HG02852 (cell line): ENCODE measurements around the gene FA2H.
"Not testable (repeated sequence)": the region's sequence is repeated elsewhere in the genome, so short reads cannot be mapped to it uniquely, and the experiment has no call there.

Experiments used
- ATAC-seq: cut with Tn5 transposase; IDR thresholded peaks from one replicate; pipeline ENCODE4 v1.9.1; 2021; ENCODE audit warnings: mild to moderate bottlenecking, moderate library complexity; ENCODE audit not compliant: unreplicated experiment

FA2H gene

GRCh38 chr16:74774223-74775139 lies at the start of gene FA2H:
TSS of gene FA2H (minus strand) at chr16:74774820. CDS start at chr16:74774755, 65 bp downstream.
- peak; percentile 83 for ATAC-seq

- ATAC-seq: no peak
These were observed 43.2 kb upstream of the FA2H start for GRCh38 chr16:74817851-74818250.

- ATAC-seq: peak; percentile 99
These were observed 38.6 kb upstream of the FA2H start for GRCh38 chr16:74813109-74813641.

GRCh38 chr16:74811911-74812310 lies 37.3 kb upstream of the FA2H start:
- no peak for ATAC-seq

DNA sequence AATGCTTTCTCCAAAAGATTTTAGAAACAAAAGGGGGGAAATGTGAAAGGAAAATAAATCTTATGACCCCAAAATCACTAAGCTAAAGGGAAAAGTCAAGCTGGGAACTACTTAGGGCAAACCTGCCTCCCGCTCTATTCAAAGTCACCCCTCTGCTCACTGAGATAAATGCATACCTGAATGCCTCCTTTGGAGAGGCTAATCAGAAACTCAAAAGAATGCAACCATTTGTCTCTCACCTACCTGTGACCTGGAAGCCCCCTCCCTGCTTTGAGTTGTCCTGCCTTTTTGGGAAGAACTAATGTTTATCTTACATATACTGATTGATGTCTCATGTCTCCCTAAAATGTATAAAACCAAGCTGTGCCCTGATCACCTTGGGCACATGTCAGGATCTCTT lies 36.6 kb upstream of the FA2H start:
- ATAC-seq: not testable (repeated sequence)

DNA sequence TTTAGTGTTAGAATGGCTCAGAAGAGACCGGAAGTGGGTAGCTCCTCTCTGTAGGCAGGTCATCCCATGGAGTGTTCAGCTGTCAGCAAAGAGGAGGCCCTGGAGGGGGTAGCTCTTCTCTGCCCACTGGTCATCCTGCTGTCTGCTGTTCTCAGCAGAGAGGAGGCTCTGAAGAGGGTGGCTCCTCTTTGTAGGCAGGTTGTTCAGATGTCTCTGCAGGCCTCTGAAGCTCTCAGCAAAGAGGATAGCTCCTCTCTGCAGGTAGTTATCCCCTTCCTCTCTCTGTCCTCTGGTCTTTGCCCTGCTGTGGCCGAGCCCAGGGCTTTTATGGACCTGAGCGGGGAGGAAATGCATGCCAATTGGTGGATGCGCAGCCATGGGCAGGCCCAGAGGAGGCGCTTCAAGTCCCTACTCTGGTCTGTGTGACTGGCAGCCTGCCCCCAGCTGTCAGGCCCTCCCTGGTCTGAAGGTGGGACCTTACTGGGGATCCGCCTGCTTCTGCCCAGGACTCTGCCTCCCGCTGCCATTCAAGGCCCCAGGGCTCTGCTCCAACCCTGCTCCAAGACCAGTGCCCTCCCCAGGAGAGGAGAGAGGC lies 32.5 kb upstream of the FA2H start:
- no peak for ATAC-seq

GRCh38 chr16:74800216-74800871 lies 25.7 kb upstream of the FA2H start:
- no peak for ATAC-seq

DNA sequence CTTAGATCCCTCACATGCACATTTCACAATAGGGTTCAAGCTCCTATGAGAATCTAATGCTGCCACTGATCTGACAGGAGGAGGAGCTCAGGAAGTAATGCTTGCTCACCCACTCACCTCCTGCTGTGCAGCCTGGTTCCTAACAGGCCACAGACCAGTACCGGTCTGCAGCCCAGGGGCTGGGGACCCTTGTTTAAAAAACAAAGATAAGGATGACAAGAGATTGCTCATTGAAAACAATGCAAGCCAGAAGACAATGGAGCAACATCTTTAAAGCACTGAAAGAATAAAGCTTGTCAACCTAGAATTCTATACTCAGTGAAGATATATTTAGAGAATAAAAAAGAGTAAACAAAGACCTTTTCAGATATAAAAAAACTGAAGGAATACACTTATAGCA lies 22.8 kb upstream of the FA2H start:
- ATAC-seq: no peak

DNA sequence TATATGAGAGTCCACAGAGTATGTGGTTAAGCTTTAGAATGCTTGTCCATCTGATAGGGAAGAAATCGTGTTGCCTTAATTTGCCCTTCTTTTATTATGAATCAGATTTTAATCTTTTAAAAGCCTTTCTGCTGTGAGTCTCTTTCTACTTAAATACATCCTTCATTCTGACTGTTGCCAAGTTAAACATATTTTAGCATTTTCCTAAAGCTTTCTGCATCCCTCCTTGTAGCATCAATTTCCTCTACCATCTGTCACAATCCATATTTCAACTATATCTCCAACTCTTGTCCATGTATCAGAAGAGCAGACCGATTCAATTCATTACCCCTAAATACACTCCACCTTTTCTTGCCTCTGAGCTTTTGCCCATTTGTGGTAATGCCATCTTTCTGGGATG lies 20.5 kb upstream of the FA2H start:
- no peak for ATAC-seq

- no peak for ATAC-seq
These were observed 20.0 kb upstream of the FA2H start for GRCh38 chr16:74794668-74795067.

DNA sequence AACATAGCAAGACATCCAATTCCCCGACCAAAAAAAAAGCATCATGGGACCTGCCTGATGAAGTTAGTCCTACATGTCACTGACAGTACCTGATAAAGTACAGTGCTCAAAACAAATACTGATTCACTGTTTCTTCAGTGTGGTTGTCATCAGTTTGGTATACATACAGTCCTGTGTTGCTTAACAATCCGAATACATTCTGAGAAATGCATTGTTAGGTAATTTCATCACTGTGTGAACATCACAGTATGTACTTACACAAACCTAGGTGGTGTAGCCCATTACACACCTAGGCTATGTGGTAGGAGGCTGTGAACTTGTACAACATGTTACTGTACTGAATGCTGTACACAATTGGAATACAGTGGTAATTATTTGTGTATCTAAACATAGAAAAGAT lies 19.0 kb upstream of the FA2H start:
- ATAC-seq: no peak

DNA sequence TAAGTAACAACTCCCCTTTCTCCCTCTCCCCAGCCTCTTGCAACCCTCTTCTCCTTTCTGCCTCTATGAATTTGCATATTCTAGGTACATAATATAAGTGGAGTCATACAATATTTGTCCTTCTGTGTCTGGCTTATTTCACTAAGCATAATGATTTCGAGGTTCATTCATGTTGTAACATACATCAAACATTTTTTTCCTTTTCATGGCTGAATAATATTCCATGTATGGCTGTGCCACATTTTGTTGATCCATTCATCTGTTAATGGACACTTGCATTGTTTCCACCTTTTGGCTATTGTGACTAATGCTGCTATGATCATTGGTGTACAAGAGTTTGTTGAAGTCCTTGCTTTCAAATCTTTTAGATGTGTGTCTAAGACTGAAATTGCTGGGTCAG lies 17.6 kb upstream of the FA2H start:
- ATAC-seq: no peak

DNA sequence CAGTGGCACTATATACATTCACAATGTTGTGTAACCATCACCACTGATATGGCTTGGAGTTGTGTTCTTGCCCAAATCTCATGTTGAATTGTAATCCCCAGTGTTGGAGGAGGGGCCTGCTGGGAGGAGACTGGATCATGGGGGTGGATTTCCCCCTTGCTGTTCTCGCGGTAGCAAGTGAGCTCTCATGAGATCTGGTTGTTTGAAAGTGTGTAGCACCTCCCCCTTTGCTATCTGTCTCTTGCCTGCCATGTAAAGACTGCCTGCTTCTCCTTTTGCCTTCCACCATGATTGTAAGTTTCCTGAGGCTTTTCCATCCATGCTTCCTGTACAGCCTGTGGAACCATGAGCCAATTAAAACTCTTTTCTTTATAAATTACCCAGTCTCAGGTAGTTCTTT lies 17.1 kb upstream of the FA2H start:
- ATAC-seq: not testable (repeated sequence)

DNA sequence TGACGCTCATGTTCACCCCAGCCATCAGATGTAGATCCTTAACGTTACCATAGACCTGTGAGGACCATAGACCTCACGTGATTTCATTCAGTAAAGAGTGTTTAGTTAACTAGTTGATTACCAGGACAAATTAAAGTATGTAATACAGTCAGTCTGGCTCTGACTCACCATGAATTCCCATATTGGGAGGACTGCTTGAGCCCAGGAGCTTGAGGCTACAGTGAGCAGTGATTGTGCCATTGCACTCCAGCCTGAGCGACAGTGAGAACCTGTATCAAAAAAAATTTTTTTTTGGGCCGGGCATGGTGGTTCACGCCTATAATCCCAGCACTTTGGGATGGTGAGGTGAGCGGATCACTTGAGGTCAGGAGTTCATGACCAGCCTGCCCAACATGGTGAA lies 13.5 kb upstream of the FA2H start:
- ATAC-seq: no peak

DNA sequence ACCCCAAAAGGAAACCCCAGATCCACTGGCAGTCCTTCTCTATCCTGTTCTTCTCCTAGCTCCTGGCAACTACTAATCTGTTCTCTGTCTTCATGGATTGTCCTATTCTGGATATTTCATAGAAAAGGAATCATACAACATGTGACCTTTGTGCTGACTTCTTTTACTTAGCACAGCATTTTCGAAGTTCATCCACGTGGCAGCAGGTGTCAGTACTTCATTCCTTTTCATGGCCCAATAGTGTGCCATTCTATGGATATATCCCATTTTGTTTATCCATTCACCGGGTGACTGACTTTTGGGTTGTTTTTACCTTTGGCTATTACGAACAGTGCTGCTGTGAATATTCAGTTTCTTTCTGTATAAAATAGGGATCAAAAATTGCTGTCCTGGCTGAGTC lies 10.4 kb upstream of the FA2H start:
- no peak for ATAC-seq

DNA sequence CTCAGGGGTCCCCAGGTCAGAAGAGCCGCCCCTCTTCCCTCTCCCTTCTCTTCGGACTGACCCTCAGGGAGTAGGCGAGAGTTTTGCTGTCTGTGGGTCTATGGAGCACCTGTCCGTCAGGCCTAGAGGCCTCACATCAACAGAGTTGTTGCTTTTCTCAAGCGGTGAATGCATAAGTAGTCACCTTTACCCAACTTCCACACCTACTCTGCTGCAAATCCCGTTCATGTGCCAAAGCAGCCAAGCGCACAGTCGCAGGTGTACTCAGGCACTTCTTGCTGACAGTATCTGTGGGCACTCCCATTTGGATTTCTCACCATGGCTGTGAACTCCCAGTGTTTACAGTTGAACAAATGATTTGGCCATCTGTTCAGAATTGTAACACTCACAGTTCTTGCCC lies 4.0 kb upstream of the FA2H start:
- ATAC-seq: no peak

GRCh38 chr16:74776926-74777325 lies 2.3 kb upstream of the FA2H start:
- no peak for ATAC-seq

GRCh38 chr16:74775255-74775654 lies 635 bp upstream of the FA2H start:
- no peak for ATAC-seq

GRCh38 chr16:74773446-74774222 lies 986 bp downstream of the FA2H start:
- no peak for ATAC-seq

GRCh38 chr16:74771656-74772315 lies 2.8 kb downstream of the FA2H start:
- ATAC-seq: peak; percentile 79
